CD14-positive monocyte (primary cell): Measurements from ENCODE around the gene LOX. TPM values are rescaled to one million over a fixed set of nuclear protein-coding genes. Genes with fewer than 3 reads are reported as not detected.

Experiments
- DNase-seq, 3 donors: peaks; one replicate each; pipeline ENCODE4 v3.0.0-alpha.2; 2011 to 2022
- H2AFZ ChIP-seq: 2 replicates; pipeline ENCODE4 v1.6.0; 2012; ENCODE audit warnings: mild to moderate bottlenecking, low read depth, low read length, inconsistent platforms; ENCODE audit not compliant: insufficient read depth, poor library complexity, severe bottlenecking
- H3K27ac ChIP-seq, 2 donors: 1 replicate in 1 of 2; 2 replicates in 1 of 2; pipeline ENCODE4 v1.5.1; 2012 to 2013; ENCODE audit warnings: low read length in 2 of 2, control low read depth in 1 of 2, inconsistent platforms in 1 of 2, low read depth in 1 of 2, mild to moderate bottlenecking in 1 of 2
- H3K27me3 ChIP-seq, 2 donors: one replicate each; pipeline versions ENCODE4 v1.6.0 to v1.6.1; 2011 to 2013; ENCODE audit warnings: low read length in 2 of 2; ENCODE audit not compliant: control insufficient read depth in 2 of 2, insufficient read depth in 2 of 2
- H3K36me3 ChIP-seq, 2 donors: replicated peaks in 1 of 2; 1 replicate in 1 of 2; 2 replicates in 1 of 2; pipeline versions ENCODE4 v1.5.1 to v1.6.1; 2012 to 2013; ENCODE audit warnings: low read length in 2 of 2, control low read depth in 1 of 2, inconsistent platforms in 1 of 2, mild to moderate bottlenecking in 1 of 2; ENCODE audit not compliant: insufficient read depth in 2 of 2, control insufficient read depth in 1 of 2
- H3K4me1 ChIP-seq, 2 donors: 1 replicate in 1 of 2; 2 replicates in 1 of 2; pipeline versions ENCODE4 v1.5.1 to v1.6.1; 2012 to 2013; ENCODE audit warnings: low read length in 2 of 2, control low read depth in 1 of 2, inconsistent platforms in 1 of 2, mild to moderate bottlenecking in 1 of 2, moderate library complexity in 1 of 2; ENCODE audit not compliant: insufficient read depth in 2 of 2, control insufficient read depth in 1 of 2
- H3K4me2 ChIP-seq: replicated peaks from 2 replicates; pipeline ENCODE3; 2012; ENCODE audit warnings: low read length, moderate library complexity, mild to moderate bottlenecking; ENCODE audit not compliant: poor library complexity, severe bottlenecking; ENCODE audit errors: extremely low read depth
- H3K4me3 ChIP-seq, 3 experiments: fragments of 200-600 bp in 1 of 3; sonication (generic) in 1 of 3; replicated peaks in 1 of 3; 1 replicate in 2 of 3; 2 replicates in 1 of 3; pipeline ENCODE4 v1.5.1; 2011 to 2013; ENCODE audit warnings: low read length in 3 of 3, mild to moderate bottlenecking in 3 of 3, control low read depth in 2 of 3, low read depth in 2 of 3, inconsistent platforms in 1 of 3, moderate library complexity in 1 of 3
- H3K79me2 ChIP-seq: 2 replicates; pipeline ENCODE4 v1.6.0; 2012; ENCODE audit warnings: mild to moderate bottlenecking, control low read depth, inconsistent platforms, low read length, moderate library complexity; ENCODE audit not compliant: insufficient read depth
- H3K9ac ChIP-seq: 2 replicates; pipeline ENCODE4 v1.6.0; 2017; ENCODE audit warnings: low read length, mild to moderate bottlenecking; ENCODE audit not compliant: insufficient read depth, poor library complexity, severe bottlenecking
- H3K9me3 ChIP-seq, 2 donors: replicated peaks in 1 of 2; 1 replicate in 1 of 2; 2 replicates in 1 of 2; pipeline versions ENCODE4 v1.5.1 to v1.6.1; 2012 to 2013; ENCODE audit warnings: low read length in 2 of 2, control low read depth in 1 of 2; ENCODE audit not compliant: control insufficient read depth in 1 of 2, insufficient read depth in 1 of 2
- H4K20me1 ChIP-seq: 2 replicates; pipeline ENCODE4 v1.6.0; 2012; ENCODE audit warnings: mild to moderate bottlenecking, low read length, control low read depth, moderate library complexity; ENCODE audit not compliant: insufficient read depth
- H3K27ac Mint-ChIP-seq, 7 donors: one replicate each; pipeline ENCODE4 v1.8.0; 2020; ENCODE audit warnings: mild to moderate bottlenecking in 7 of 7, mixed read lengths in 7 of 7, moderate library complexity in 6 of 7, inconsistent platforms in 2 of 7
- H3K27me3 Mint-ChIP-seq, 3 donors: one replicate each; pipeline ENCODE4 v1.8.0; 2021 to 2022; ENCODE audit warnings: low read depth in 3 of 3, mild to moderate bottlenecking in 3 of 3, mixed read lengths in 3 of 3, moderate library complexity in 3 of 3, inconsistent platforms in 1 of 3
- H3K36me3 Mint-ChIP-seq, 2 donors: one replicate each; pipeline ENCODE4 v1.8.0; 2020; ENCODE audit warnings: mixed read lengths in 2 of 2, inconsistent platforms in 1 of 2, mild to moderate bottlenecking in 1 of 2
- H3K4me1 Mint-ChIP-seq: one replicate; pipeline ENCODE4 v1.8.0; 2020; ENCODE audit warnings: mild to moderate bottlenecking, mixed read lengths
- H3K4me3 Mint-ChIP-seq, 2 donors: one replicate each; pipeline ENCODE4 v1.8.0; 2020; ENCODE audit warnings: mild to moderate bottlenecking in 2 of 2, mixed read lengths in 2 of 2, moderate library complexity in 1 of 2
- H3K9me3 Mint-ChIP-seq, 7 donors: one replicate each; pipeline ENCODE4 v1.8.0; 2020 to 2022; ENCODE audit warnings: mixed read lengths in 7 of 7, mild to moderate bottlenecking in 6 of 7, moderate library complexity in 6 of 7, inconsistent platforms in 2 of 7
- CTCF ChIP-seq: fragments of 200-600 bp; IDR thresholded peaks from one replicate; pipeline ENCODE4 v1.8.0; 2022; ENCODE audit warnings: antibody characterized with exemption, mild to moderate bottlenecking
- WGBS: methylation state at CpG from one replicate; pipeline ENCODE4 v1.1.5; 2013; ENCODE audit warnings: missing lambda C conversion rate; ENCODE audit not compliant: insufficient coverage; 5-methylcytosine and 5-hydroxymethylcytosine counted together
- intact Hi-C, 2 donors: fragments of 100-400 bp; cut with micrococcal nuclease; formaldehyde crosslinking; loops; one replicate each; pipeline versions ENCODE4 v1.15.0 to v1.15.1; 2023
- polyA plus RNA-seq, 3 donors: library from polyadenylated mRNA; depleted of rRNA in 1 of 3; unstranded in 2 of 3; stranded (reverse) in 1 of 3; fragments of 300-500 nt in 2 of 3; fragments of >200 nt in 1 of 3; fragmentation: Illumina TruSeq in 2 of 3; gene quantifications; 1 replicate in 2 of 3; 2 replicates in 1 of 3; pipeline ENCODE4 v1.2.3, GENCODE V29; 2012 to 2021

Gene LOX
- polyA plus RNA-seq, 3 donors: not detected

GRCh38 chr5:122035913-122036312 lies 42.1 kb downstream of the LOX start:
- Histone ChIP-seq H3K27me3 (no peaks in the 10 kb centered on the region), H3K4me3 (no peak overlapping the region), H2AFZ (no peak overlapping the region), H3K79me2 (no peaks in the 10 kb centered on the region), H3K9me3 (no peaks in the 10 kb centered on the region), H3K36me3 (peaks cover 0 to 9% of the 10 kb centered on the region in 2 donors), H3K9ac (no peak overlapping the region), H3K4me2 (no peak overlapping the region), H4K20me1 (no peaks in the 10 kb centered on the region), H3K27ac (no peak overlapping the region), H3K4me1 (no peaks in the 10 kb centered on the region)
- TF ChIP-seq CTCF: no peak
- Mint-ChIP-seq H3K4me3 (no peak overlapping the region), H3K9me3 (peaks cover 0 to 4% (median 0%) of the 10 kb centered on the region in 7 donors), H3K27ac (no peak overlapping the region), H3K27me3 (peaks cover 0 to 1% (median 0%) of the 10 kb centered on the region in 3 donors), H3K36me3 (peaks cover 11 to 16% of the 10 kb centered on the region in 2 donors), H3K4me1 (no peaks in the 10 kb centered on the region)
- no peak for DNase-seq
- intact Hi-C loops: no loop called here
- WGBS: 40% methylated on average over 1 of the region's 2 CpGs

- no peak for TF ChIP-seq CTCF
These were observed 46.2 kb downstream of the LOX start for GRCh38 chr5:122031836-122032235.

More at GRCh38 chr5:122031836-122032235, 46.2 kb downstream of the LOX start:
- intact Hi-C loops: no loop called here
- WGBS: no CpG with 5 or more reads among the region's 2 CpGs
- Mint-ChIP-seq H3K27ac (no peak overlapping the region), H3K27me3 (peaks cover 0 to 1% (median 0%) of the 10 kb centered on the region in 3 donors), H3K9me3 (peaks cover 0 to 3% (median 0%) of the 10 kb centered on the region in 7 donors), H3K36me3 (peaks cover 27 to 28% of the 10 kb centered on the region in 2 donors), H3K4me3 (no peak overlapping the region), H3K4me1 (no peaks in the 10 kb centered on the region)
- no peak overlapping the region for H3K9ac ChIP-seq
- no peaks in the 10 kb centered on the region for H3K79me2 ChIP-seq
- no peak overlapping the region for H3K4me3 ChIP-seq
- peaks cover 5 to 37% of the 10 kb centered on the region in 2 donors for H3K36me3 ChIP-seq
- no peak overlapping the region for H2AFZ ChIP-seq
- H3K4me2 ChIP-seq: no peak overlapping the region
- no peaks in the 10 kb centered on the region for H3K27me3 ChIP-seq
- no peaks in the 10 kb centered on the region for H4K20me1 ChIP-seq
- no peak for DNase-seq
- no peaks in the 10 kb centered on the region for H3K4me1 ChIP-seq
- no peaks in the 10 kb centered on the region for H3K9me3 ChIP-seq
- H3K27ac ChIP-seq: no peak overlapping the region
